Measurements from ENCODE around the gene NPHP4.

- TF ChIP-seq CTCF (conservative IDR thresholded peaks at IDR 0.05; ENCODE audit: low read length), result no peak
- TF ChIP-seq EZH2phosphoT487 (IDR thresholded peaks at IDR 0.05; ENCODE audit: borderline replicate concordance, low read depth, low read length), result no peak
Observed at GRCh38 chr1:5978452-5978851, 13.8 kb downstream of the NPHP4 start.
